PC-9 (cell line): Measurements from ENCODE around the gene FBP1. TPM values are rescaled to one million over a fixed set of nuclear protein-coding genes. Genes with fewer than 3 reads are reported as not detected.

Experiments
- BruUV-seq: library from RNA; stranded (reverse); fragments of 400-500 nt; replicated peaks from 2 replicates; lab custom pipeline; 2021; lab: Mats Ljungman, UMichigan
- CTCF ChIA-PET: fragments of 300-600 bp; sonication (Branson Sonifier 250); formaldehyde crosslinking; loops from one replicate; lab custom pipeline; 2022; ENCODE audit warnings: antibody characterized with exemption; lab: Charles Lee
- POLR2A ChIA-PET: fragments of 300-600 bp; sonication (Branson Sonifier 250); formaldehyde crosslinking; loops from one replicate; lab custom pipeline; 2022; ENCODE audit warnings: antibody characterized with exemption; ENCODE audit not compliant: unreplicated experiment; lab: Charles Lee
- DNase-seq, 2 experiments: peaks; one replicate each; pipeline versions ENCODE4 v3.0.0 to v3.0.0-alpha.2; 2015 to 2022; ENCODE audit warnings: mixed read lengths in 1 of 2
- H2AFZ ChIP-seq: fragments of 200-600 bp; sonication (generic); 2 replicates; pipeline ENCODE4 v1.8.1; 2017; ENCODE audit warnings: antibody characterized with exemption
- H3F3A ChIP-seq: fragments of 200-600 bp; sonication (generic); 2 replicates; pipeline ENCODE4 v1.8.1; 2017; ENCODE audit warnings: antibody characterized with exemption, mild to moderate bottlenecking, low read depth; ENCODE audit not compliant: insufficient read depth
- H3K27ac ChIP-seq: fragments of 200-600 bp; sonication (generic); 2 replicates; pipeline ENCODE4 v1.6.1; 2016; ENCODE audit warnings: mixed run types
- H3K27me3 ChIP-seq: fragments of 200-600 bp; sonication (generic); 2 replicates; pipeline ENCODE4 v1.6.1; 2016; ENCODE audit warnings: low read depth, mixed run types; ENCODE audit not compliant: insufficient read depth
- H3K36me3 ChIP-seq: fragments of 200-600 bp; sonication (generic); 2 replicates; pipeline ENCODE4 v1.6.1; 2016; ENCODE audit warnings: low read depth, mixed run types
- H3K4me1 ChIP-seq: fragments of 200-600 bp; sonication (generic); replicated peaks from 2 replicates; pipeline ENCODE4 v1.6.1; 2016; ENCODE audit warnings: mixed run types; ENCODE audit not compliant: insufficient read depth
- H3K4me2 ChIP-seq: fragments of 200-600 bp; sonication (generic); 2 replicates; pipeline ENCODE4 v1.6.1; 2017; ENCODE audit warnings: mixed run types
- H3K4me3 ChIP-seq: fragments of 200-600 bp; sonication (generic); 2 replicates; pipeline ENCODE4 v1.6.1; 2016; ENCODE audit warnings: mixed run types
- H3K79me2 ChIP-seq: fragments of 200-600 bp; sonication (generic); 2 replicates; pipeline ENCODE4 v1.6.1; 2017; ENCODE audit warnings: low read depth, mixed run types
- H3K9me2 ChIP-seq: fragments of 200-600 bp; sonication (generic); 2 replicates; pipeline ENCODE4 v1.8.1; 2017; ENCODE audit warnings: mild to moderate bottlenecking; ENCODE audit not compliant: insufficient read depth
- H3K9me3 ChIP-seq: fragments of 200-600 bp; sonication (generic); 2 replicates; pipeline ENCODE4 v1.8.1; 2016; ENCODE audit warnings: low read depth; ENCODE audit not compliant: insufficient read depth
- H4K20me1 ChIP-seq: fragments of 200-600 bp; sonication (generic); 2 replicates; pipeline ENCODE4 v1.8.1; 2017; ENCODE audit not compliant: insufficient read depth
- EZH2 ChIP-seq: fragments of 200-600 bp; sonication (generic); IDR thresholded peaks from 2 replicates; pipeline ENCODE4 v1.8.0; 2017; ENCODE audit warnings: antibody characterized with exemption, low read depth
- intact Hi-C: fragments of 100-400 bp; cut with micrococcal nuclease; formaldehyde crosslinking; loops from one replicate; pipeline ENCODE4 v1.10.0; 2022; ENCODE audit not compliant: unreplicated experiment
- total RNA-seq: library from RNA; stranded (reverse); gene quantifications from 2 replicates; pipeline ENCODE4 v1.2.3, GENCODE V29; 2021
- TF ChIP-seq, protein P1 (sequence below): fragments of 200-600 bp; sonication (generic); conservative IDR thresholded peaks from 2 replicates; pipeline ENCODE4 v1.6.1; 2017; ENCODE audit warnings: mixed run types, antibody characterized with exemption, mild to moderate bottlenecking, moderate library complexity

Gene FBP1
- total RNA-seq, 1 experiment from 2014 or later = 34.9 TPM

DNA sequence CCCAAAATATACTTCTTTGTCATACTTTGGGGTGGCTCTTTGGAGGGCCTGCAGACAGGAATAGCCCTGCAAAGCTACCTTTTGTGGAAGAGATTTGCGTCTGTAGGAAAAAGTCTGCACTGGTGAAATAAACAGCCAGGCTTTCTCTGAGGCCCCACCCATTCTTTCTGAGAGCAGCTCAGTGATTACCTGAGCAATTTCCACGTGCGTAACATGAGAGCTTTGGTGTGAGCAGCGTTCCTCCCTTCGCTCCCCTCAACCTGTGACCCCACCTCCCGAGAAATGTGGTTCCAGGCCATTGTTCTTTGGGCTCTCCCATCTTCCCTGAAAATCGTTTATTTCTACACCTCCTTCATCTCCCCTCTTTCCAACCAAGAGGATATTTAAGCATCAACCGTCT lies 23.8 kb upstream of the FBP1 start:
- ChIA-PET CTCF (interaction anchor here (0.5 kb wide), 1 partner anchor 13 kb away, joined by 4 read pairs; no protein-coding TSS in a partner anchor), POLR2A (interaction anchor here (0.5 to 0.6 kb wide), 2 partner anchors 287 to 1006 kb away, joined by 4 to 7 read pairs; no protein-coding TSS in a partner anchor)
- Histone ChIP-seq H3K9me3 (no peaks in the 10 kb centered on the region), H2AFZ (no peak overlapping the region), H3K27me3 (no peaks in the 10 kb centered on the region), H3K4me2 (no peak overlapping the region), H3F3A (no peaks in the 10 kb centered on the region), H3K4me1 (no peaks in the 10 kb centered on the region), H3K36me3 (no peaks in the 10 kb centered on the region), H3K79me2 (no peaks in the 10 kb centered on the region), H3K27ac (no peak overlapping the region), H3K4me3 (no peak overlapping the region), H4K20me1 (no peaks in the 10 kb centered on the region), H3K9me2 (no peaks in the 10 kb centered on the region)
- DNase-seq = no peak
- intact Hi-C loops = no loop called here
- no TSS peak for BruUV-seq
- TF ChIP-seq EZH2 = no peak
- TF ChIP-seq, protein P1, sequence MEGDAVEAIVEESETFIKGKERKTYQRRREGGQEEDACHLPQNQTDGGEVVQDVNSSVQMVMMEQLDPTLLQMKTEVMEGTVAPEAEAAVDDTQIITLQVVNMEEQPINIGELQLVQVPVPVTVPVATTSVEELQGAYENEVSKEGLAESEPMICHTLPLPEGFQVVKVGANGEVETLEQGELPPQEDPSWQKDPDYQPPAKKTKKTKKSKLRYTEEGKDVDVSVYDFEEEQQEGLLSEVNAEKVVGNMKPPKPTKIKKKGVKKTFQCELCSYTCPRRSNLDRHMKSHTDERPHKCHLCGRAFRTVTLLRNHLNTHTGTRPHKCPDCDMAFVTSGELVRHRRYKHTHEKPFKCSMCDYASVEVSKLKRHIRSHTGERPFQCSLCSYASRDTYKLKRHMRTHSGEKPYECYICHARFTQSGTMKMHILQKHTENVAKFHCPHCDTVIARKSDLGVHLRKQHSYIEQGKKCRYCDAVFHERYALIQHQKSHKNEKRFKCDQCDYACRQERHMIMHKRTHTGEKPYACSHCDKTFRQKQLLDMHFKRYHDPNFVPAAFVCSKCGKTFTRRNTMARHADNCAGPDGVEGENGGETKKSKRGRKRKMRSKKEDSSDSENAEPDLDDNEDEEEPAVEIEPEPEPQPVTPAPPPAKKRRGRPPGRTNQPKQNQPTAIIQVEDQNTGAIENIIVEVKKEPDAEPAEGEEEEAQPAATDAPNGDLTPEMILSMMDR = no peak

DNA sequence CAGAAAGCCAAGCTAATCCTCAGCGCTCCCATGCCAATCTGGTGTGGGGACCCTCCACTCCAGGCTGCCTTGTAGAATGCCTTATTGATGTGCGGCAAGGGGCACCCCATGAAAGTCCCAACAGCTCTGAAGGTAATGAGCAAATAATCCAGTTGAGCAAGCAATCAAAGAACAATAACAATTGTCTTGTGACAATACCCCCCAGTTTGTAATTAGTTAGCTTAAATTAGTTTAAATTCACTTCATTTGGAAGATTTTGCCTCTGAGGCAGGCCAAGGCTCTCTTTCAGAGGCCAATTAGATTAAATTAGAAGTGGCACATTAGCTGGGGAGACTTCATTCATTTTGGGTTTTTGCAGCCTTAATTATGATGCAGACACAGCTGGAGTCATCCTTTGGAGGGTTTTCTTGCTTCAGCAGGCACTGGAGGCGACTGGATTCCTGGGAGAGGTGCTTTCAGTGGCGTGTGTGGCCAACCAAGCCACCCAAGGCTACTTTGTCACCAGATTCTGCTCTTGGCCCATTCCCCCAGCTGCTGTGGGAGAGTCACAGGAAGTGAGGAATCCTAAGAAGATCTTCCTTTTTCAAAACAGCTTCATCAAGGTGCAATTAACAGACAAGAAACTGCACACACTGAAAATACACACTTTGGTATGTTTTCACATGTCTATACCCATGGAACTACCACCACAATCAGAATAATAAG lies 17.9 kb upstream of the FBP1 start:
- no peak overlapping the region for H2AFZ ChIP-seq
- H3K36me3 ChIP-seq = no peaks in the 10 kb centered on the region
- H3K79me2 ChIP-seq = no peaks in the 10 kb centered on the region
- no peaks in the 10 kb centered on the region for H3F3A ChIP-seq
- ChIA-PET CTCF (interaction anchor here (0.6 to 1.0 kb wide), 3 partner anchors 24 to 468 kb away, joined by 3 read pairs; no protein-coding TSS in a partner anchor), POLR2A (interaction anchor here (0.6 kb wide), 2 partner anchors 43 to 109 kb away, joined by 5 to 6 read pairs; no protein-coding TSS in a partner anchor)
- no peaks in the 10 kb centered on the region for H3K27me3 ChIP-seq
- intact Hi-C loops = no loop called here
- no peak overlapping the region for H3K4me3 ChIP-seq
- no peaks in the 10 kb centered on the region for H4K20me1 ChIP-seq
- H3K4me1 ChIP-seq = peaks cover 2% of the 10 kb centered on the region; the same call in 1 of the 2 replicates
- DNase-seq = no peak
- BruUV-seq = no TSS peak
- H3K4me2 ChIP-seq = no peak overlapping the region
- no peak overlapping the region for H3K27ac ChIP-seq
- no peaks in the 10 kb centered on the region for H3K9me3 ChIP-seq
- no peaks in the 10 kb centered on the region for H3K9me2 ChIP-seq
- TF ChIP-seq, protein P1 = no peak
- TF ChIP-seq EZH2 = no peak

DNA sequence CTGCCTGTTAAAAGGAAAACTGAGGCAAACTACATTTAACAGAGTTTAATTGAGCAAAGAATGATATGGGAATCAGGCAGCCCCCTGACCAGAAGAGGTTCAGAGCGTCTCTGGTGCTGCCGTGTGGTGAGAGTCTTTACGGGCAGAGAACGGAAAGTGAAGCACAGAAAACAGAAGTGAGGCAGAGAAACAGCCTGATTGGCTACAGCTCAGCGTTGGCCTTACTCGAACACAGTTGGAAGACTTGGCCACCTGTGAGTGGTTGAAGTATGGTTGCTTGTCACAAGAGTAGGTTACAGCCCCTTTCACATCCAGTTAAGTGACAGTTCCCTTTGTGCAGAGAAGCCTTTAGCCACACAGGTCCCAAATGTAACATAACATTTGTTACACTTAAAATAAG lies 16.9 kb upstream of the FBP1 start:
- no peaks in the 10 kb centered on the region for H3K9me3 ChIP-seq
- H3K4me3 ChIP-seq = no peak overlapping the region
- no TSS peak for BruUV-seq
- H3K79me2 ChIP-seq = no peaks in the 10 kb centered on the region
- intact Hi-C loops = no loop called here
- CTCF ChIA-PET = no interaction called here
- no peak for DNase-seq
- H3K27ac ChIP-seq = no peak overlapping the region
- no peaks in the 10 kb centered on the region for H3K27me3 ChIP-seq
- TF ChIP-seq EZH2 = no peak
- TF ChIP-seq, protein P1 = no peak
- peaks cover 6% of the 10 kb centered on the region for H3F3A ChIP-seq
- H3K36me3 ChIP-seq = no peaks in the 10 kb centered on the region
- H3K4me2 ChIP-seq = no peak overlapping the region
- H2AFZ ChIP-seq = no peak overlapping the region
- H4K20me1 ChIP-seq = no peaks in the 10 kb centered on the region
- H3K9me2 ChIP-seq = no peaks in the 10 kb centered on the region
- POLR2A ChIA-PET = no interaction called here
- H3K4me1 ChIP-seq = peaks cover 12% of the 10 kb centered on the region
